Testis (tissue), 2 donors: Measurements from ENCODE around the gene NCAM2.

Experiments
- CTCF ChIP-seq, 3 experiments: fragments of 450-650 bp in 2 of 3; fragments of 200-600 bp in 1 of 3; sonication (generic) in 1 of 3; IDR thresholded peaks; one replicate each; pipeline ENCODE4 v1.5.1; 2016 to 2019; ENCODE audit warnings: antibody characterized with exemption in 3 of 3, mild to moderate bottlenecking in 2 of 3, moderate library complexity in 1 of 3
- POLR2A ChIP-seq: fragments of 450-650 bp; IDR thresholded peaks from one replicate; pipeline ENCODE4 v1.6.1; 2017; ENCODE audit warnings: antibody characterized with exemption, mild to moderate bottlenecking, moderate library complexity

GRCh38 chr21:21291883-21292569, 293.8 kb downstream of the NCAM2 start:
- TF ChIP-seq POLR2A: no peak
- TF ChIP-seq CTCF (IDR thresholded peaks at IDR 0.05): no peak
